IPS DF 6.9 (cell line): ENCODE measurements around the gene MKRN2.
"Not testable (repeated sequence)": the region's sequence is repeated elsewhere in the genome, so short reads cannot be mapped to it uniquely, and the experiment has no call there.

Experiments
- DNase-seq: peaks from one replicate; pipeline ENCODE4 v3.0.0-alpha.2; 2013; ENCODE audit warnings: low read depth, low spot score
- H3K27ac ChIP-seq: one replicate; pipeline ENCODE4 v1.5.1; 2013; ENCODE audit warnings: low read length, control low read depth
- H3K27me3 ChIP-seq: 2 replicates; pipeline ENCODE4 v1.6.1; 2013; ENCODE audit warnings: mild to moderate bottlenecking, low read length; ENCODE audit not compliant: control insufficient read depth, insufficient read depth
- H3K36me3 ChIP-seq: 2 replicates; pipeline ENCODE4 v1.6.1; 2013; ENCODE audit warnings: low read length; ENCODE audit not compliant: control insufficient read depth, insufficient read depth
- H3K4me1 ChIP-seq: 2 replicates; pipeline ENCODE4 v1.6.1; 2013; ENCODE audit warnings: low read length; ENCODE audit not compliant: control insufficient read depth, insufficient read depth
- H3K4me3 ChIP-seq: 2 replicates; pipeline ENCODE4 v1.5.1; 2013; ENCODE audit warnings: mild to moderate bottlenecking, low read length
- H3K9me3 ChIP-seq: 2 replicates; pipeline ENCODE4 v1.6.1; 2013; ENCODE audit warnings: low read length, inconsistent platforms; ENCODE audit not compliant: control insufficient read depth, insufficient read depth
- WGBS: extraction: QIAGEN DNeasy Blood & Tissue Kit; methylation state at CpG from one replicate; pipeline ENCODE4 v1.1.7; 2013; ENCODE audit warnings: mixed read lengths, missing lambda C conversion rate; ENCODE audit not compliant: insufficient read length, insufficient coverage; 5-methylcytosine and 5-hydroxymethylcytosine counted together

The MKRN2 gene

GRCh38 chr3:12624964-12625363 is 68.1 kb downstream of the MKRN2 start:
- not testable (repeated sequence) for DNase-seq, H3K36me3 ChIP-seq, H3K27ac ChIP-seq, H3K27me3 ChIP-seq, H3K4me3 ChIP-seq, H3K4me1 ChIP-seq, H3K9me3 ChIP-seq
- no CpG with 5 or more reads among the region's 3 CpGs for WGBS

GRCh38 chr3:12627370-12627769 is 70.5 kb downstream of the MKRN2 start:
- Histone ChIP-seq H3K4me1 (no peaks in the 10 kb centered on the region), H3K9me3 (no peaks in the 10 kb centered on the region), H3K27ac (no peak overlapping the region), H3K36me3 (no peaks in the 10 kb centered on the region), H3K4me3 (no peak overlapping the region), H3K27me3 (no peaks in the 10 kb centered on the region)
- WGBS: no CpG with 5 or more reads among the region's 4 CpGs
- no peak for DNase-seq

- no peaks in the 10 kb centered on the region for H3K4me1 ChIP-seq
- WGBS: no CpG with 5 or more reads among the region's 1 CpG
These were observed 71.9 kb downstream of the MKRN2 start for GRCh38 chr3:12628813-12629212.

GRCh38 chr3:12629560-12629959 is 72.7 kb downstream of the MKRN2 start:
- no peaks in the 10 kb centered on the region for H3K27me3 ChIP-seq
- no peak overlapping the region for H3K27ac ChIP-seq
- no CpG with 5 or more reads among the region's 4 CpGs for WGBS
- no peak overlapping the region for H3K4me3 ChIP-seq
- no peaks in the 10 kb centered on the region for H3K4me1 ChIP-seq
- no peaks in the 10 kb centered on the region for H3K36me3 ChIP-seq
- H3K9me3 ChIP-seq: no peaks in the 10 kb centered on the region
- no peak for DNase-seq

More at GRCh38 chr3:12628813-12629212, 71.9 kb downstream of the MKRN2 start:
- H3K9me3 ChIP-seq: no peaks in the 10 kb centered on the region
- no peaks in the 10 kb centered on the region for H3K27me3 ChIP-seq
- H3K4me3 ChIP-seq: no peak overlapping the region
- DNase-seq: no peak
- no peak overlapping the region for H3K27ac ChIP-seq
- no peaks in the 10 kb centered on the region for H3K36me3 ChIP-seq

- Histone ChIP-seq H3K4me1 (no peaks in the 10 kb centered on the region), H3K36me3 (no peaks in the 10 kb centered on the region), H3K9me3 (no peaks in the 10 kb centered on the region), H3K4me3 (no peak overlapping the region), H3K27ac (no peak overlapping the region), H3K27me3 (no peaks in the 10 kb centered on the region)
- no peak for DNase-seq
- no CpG with 5 or more reads among the region's 2 CpGs for WGBS
These were observed 73.4 kb downstream of the MKRN2 start for GRCh38 chr3:12630292-12630691.

GRCh38 chr3:12630843-12631242 is 74.0 kb downstream of the MKRN2 start:
- H3K4me3 ChIP-seq, H3K4me1 ChIP-seq, H3K27me3 ChIP-seq, H3K27ac ChIP-seq, H3K9me3 ChIP-seq, DNase-seq, H3K36me3 ChIP-seq: not testable (repeated sequence)
- no CpG with 5 or more reads among the region's 7 CpGs for WGBS

- DNase-seq: no peak
- H3K4me3 ChIP-seq: no peak overlapping the region
- no peak overlapping the region for H3K27ac ChIP-seq
- no peaks in the 10 kb centered on the region for H3K36me3 ChIP-seq
- H3K9me3 ChIP-seq: no peaks in the 10 kb centered on the region
- H3K4me1 ChIP-seq: no peaks in the 10 kb centered on the region
- WGBS: no CpG with 5 or more reads among the region's 2 CpGs
- H3K27me3 ChIP-seq: no peaks in the 10 kb centered on the region
These were observed 75.6 kb downstream of the MKRN2 start for GRCh38 chr3:12632523-12632922.

GRCh38 chr3:12633108-12633507 is 76.2 kb downstream of the MKRN2 start:
- WGBS: no CpG with 5 or more reads among the region's 4 CpGs
- no peaks in the 10 kb centered on the region for H3K27me3 ChIP-seq
- no peaks in the 10 kb centered on the region for H3K4me1 ChIP-seq

More at GRCh38 chr3:12633108-12633507, 76.2 kb downstream of the MKRN2 start:
- H3K9me3 ChIP-seq: no peaks in the 10 kb centered on the region
- H3K36me3 ChIP-seq: no peaks in the 10 kb centered on the region
- no peak overlapping the region for H3K27ac ChIP-seq
- H3K4me3 ChIP-seq: no peak overlapping the region
- no peak for DNase-seq
